K562 (cell line): ENCODE results near the gene ADPRHL1. TPM values are rescaled to one million over a fixed set of nuclear protein-coding genes. Genes with fewer than 3 reads are reported as not detected.

Experiments
- ATAC-seq: fragments of 200-7000 bp; cut with Tn5 transposase; 3 replicates; pipeline ENCODE4 v1.9.1; 2020; ENCODE audit warnings: moderate library complexity
- BruUV-seq: library from RNA; stranded (reverse); fragments of 400-500 nt; replicated peaks from 2 replicates; lab custom pipeline; 2021; lab: Mats Ljungman, UMichigan
- CTCF ChIA-PET: fragments of 300-600 bp; formaldehyde crosslinking; extraction: SDS; loops from one replicate; lab custom pipeline; 2021; ENCODE audit warnings: low intra/inter-chr PET ratio; lab: Yijun Ruan, JAX
- POLR2A ChIA-PET: fragments of 300-600, 350-650 bp; sonication (Branson Sonifier 250); formaldehyde crosslinking; extraction: SDS; loops from one replicate; lab custom pipeline; 2021; ENCODE audit warnings: antibody characterized with exemption, inconsistent platforms; lab: Yijun Ruan, JAX
- DNase-seq, 4 experiments: peaks; one replicate each; pipeline versions ENCODE4 v3.0.0 to v3.0.0-alpha.2; 2011 to 2018; ENCODE audit warnings: low spot score in 3 of 4, mixed read lengths in 3 of 4; ENCODE audit errors: extremely low read depth in 1 of 4
- FAIRE-seq: peaks from 2 replicates; lab custom pipeline; 2011; peaks lifted over from hg19 to GRCh38; lab: Jason Lieb, UNC
- H2AFZ ChIP-seq: 2 replicates; pipeline ENCODE4 v1.6.0; 2011; ENCODE audit warnings: low read depth, low read length, control low read depth, inconsistent platforms
- H3K27ac ChIP-seq: fragments of 200-600 bp; 3 replicates; pipeline ENCODE4 v1.8.0; 2011; ENCODE audit warnings: low read depth, mild to moderate bottlenecking, control low read depth, inconsistent platforms, low read length, moderate library complexity, mixed read lengths; ENCODE audit errors: extremely low read depth
- H3K27me3 ChIP-seq, 2 experiments: fragments of 300-600 bp in 1 of 2; 2 replicates in 1 of 2; 3 replicates in 1 of 2; pipeline versions ENCODE4 v1.6.0 to v1.8.0; 2011; ENCODE audit warnings: inconsistent platforms in 2 of 2, low read length in 2 of 2, mild to moderate bottlenecking in 1 of 2, mixed read lengths in 1 of 2, moderate library complexity in 1 of 2; ENCODE audit not compliant: control insufficient read depth in 2 of 2, insufficient read depth in 2 of 2
- H3K36me3 ChIP-seq: fragments of 300-600 bp; 3 replicates; pipeline ENCODE4 v1.8.0; 2011; ENCODE audit warnings: mild to moderate bottlenecking, low read length, inconsistent platforms; ENCODE audit not compliant: control insufficient read depth, insufficient read depth
- H3K4me1 ChIP-seq, 2 experiments: fragments of 200-600 bp in 1 of 2; replicated peaks in 1 of 2; 2 replicates in 1 of 2; 3 replicates in 1 of 2; pipeline versions ENCODE4 v1.5.1 to v1.8.0; 2011; ENCODE audit warnings: inconsistent platforms in 2 of 2, low read length in 2 of 2, mild to moderate bottlenecking in 1 of 2, mixed read lengths in 1 of 2, moderate library complexity in 1 of 2; ENCODE audit not compliant: control insufficient read depth in 2 of 2, insufficient read depth in 2 of 2
- H3K4me2 ChIP-seq: 2 replicates; pipeline ENCODE4 v1.6.1; 2011; ENCODE audit warnings: low read length, control low read depth, inconsistent platforms, mixed read lengths; ENCODE audit not compliant: insufficient read depth
- H3K4me3 ChIP-seq: fragments of 200-600 bp; sonication (generic), shearing (Covaris generic); 2 replicates; pipeline ENCODE4 v1.5.1; 2016; ENCODE audit warnings: control low read depth, inconsistent platforms
- H3K79me2 ChIP-seq: fragments of 200-600 bp; 3 replicates; pipeline ENCODE4 v1.8.0; 2011; ENCODE audit warnings: low read length, inconsistent platforms; ENCODE audit not compliant: control insufficient read depth, insufficient read depth
- H3K9ac ChIP-seq, 2 experiments: 2 replicates each; pipeline versions ENCODE4 v1.6.0 to v1.6.1; 2011; ENCODE audit warnings: low read depth in 2 of 2, low read length in 2 of 2, control low read depth in 1 of 2, inconsistent platforms in 1 of 2, mild to moderate bottlenecking in 1 of 2, mixed read lengths in 1 of 2; ENCODE audit not compliant: insufficient read depth in 1 of 2
- H3K9me1 ChIP-seq: one replicate; pipeline ENCODE4 v1.6.0; 2011; ENCODE audit warnings: inconsistent platforms, mild to moderate bottlenecking, low read length, moderate library complexity; ENCODE audit not compliant: control insufficient read depth, insufficient read depth
- H3K9me3 ChIP-seq: replicated peaks from 2 replicates; pipeline ENCODE4 v1.5.1; 2011; ENCODE audit warnings: low read depth, low read length, inconsistent platforms; ENCODE audit not compliant: control insufficient read depth, insufficient read depth
- H4K20me1 ChIP-seq: replicated peaks from 2 replicates; pipeline ENCODE4 v1.6.1; 2011; ENCODE audit warnings: low read length, inconsistent platforms, mixed read lengths; ENCODE audit not compliant: control insufficient read depth, insufficient read depth
- HDAC2 ChIP-seq: fragments of 450-650 bp; IDR thresholded peaks from 2 replicates; pipeline ENCODE4 v1.6.1; 2016; ENCODE audit warnings: mild to moderate bottlenecking
- HNRNPK ChIP-seq: fragments of 200-400 bp; formaldehyde crosslinking; IDR thresholded peaks from one replicate; pipeline ENCODE4 v1.6.1; 2018; ENCODE audit warnings: mild to moderate bottlenecking, low read depth, low read length; ENCODE audit not compliant: poor library complexity, severe bottlenecking
- MBD2 ChIP-seq: sonication (generic); IDR thresholded peaks from 2 replicates; pipeline ENCODE4 v1.6.1; 2016; ENCODE audit warnings: low read depth, borderline replicate concordance
- ZBED1 ChIP-seq: IDR thresholded peaks from 2 replicates; pipeline ENCODE4 v1.6.1; 2014
- ZNF217 ChIP-seq: sonication (generic); formaldehyde crosslinking; IDR thresholded peaks from 2 replicates; pipeline ENCODE4 v1.8.0; 2022; ENCODE audit warnings: mild to moderate bottlenecking, missing genetic modification reagents
- WGBS: fragments of 100-300 bp; shearing (Covaris generic); methylation state at CpG from one replicate; pipeline ENCODE4 v1.1.6; 2016; ENCODE audit warnings: low coverage, mixed read lengths; ENCODE audit not compliant: insufficient coverage; ENCODE audit errors: missing lambda C conversion rate; 5-methylcytosine and 5-hydroxymethylcytosine counted together
- in situ Hi-C: fragments of 300-500 bp; cut with MboI; formaldehyde crosslinking; loops from 4 replicates; pipeline ENCODE4 v1.15.0; 2018; ENCODE audit warnings: inconsistent platforms, mixed read lengths
- intact Hi-C: fragments of 100-400 bp; cut with micrococcal nuclease; formaldehyde crosslinking; loops from 2 replicates; pipeline ENCODE4 v1.14.2; 2022
- polyA plus RNA-seq, 8 experiments: library from polyadenylated mRNA; depleted of rRNA in 4 of 8; stranded (reverse) in 5 of 8; unstranded in 3 of 8; fragments of >200 nt; fragmentation: Nextera tagmentation in 2 of 8; fragmentation: Illumina TruSeq in 1 of 8; extraction: Ambion mirVana in 2 of 8; extraction: Trizol in 1 of 8; gene quantifications; 2 replicates each; pipeline versions ENCODE4 v1.2.1 to v1.2.3, GENCODE V29; 2011 to 2014; ENCODE audit warnings: inconsistent platforms in 1 of 8, missing spikeins in 1 of 8
- total RNA-seq, 7 experiments: library from RNA; depleted of rRNA in 6 of 7; stranded (reverse); fragments of >200 nt in 6 of 7; fragmentation: Illumina TruSeq in 2 of 7; extraction: Trizol in 2 of 7; gene quantifications; 2 replicates each; pipeline versions ENCODE4 v1.2.1 to v1.2.3, GENCODE V29; 2011 to 2021; ENCODE audit warnings: low replicate concordance in 1 of 7

Gene ADPRHL1
- total and polyA plus RNA-seq, 9 of the 15 experiments (the other 6 are each of a cell fraction or from before 2014, with no cell fraction given): 0.06 to 0.76 (median 0.37) TPM; not detected in 1

GRCh38 chr13:113401452-113402415, 51.6 kb downstream of the ADPRHL1 start:
- no TSS peak for BruUV-seq
- no peak overlapping the region for H2AFZ ChIP-seq
- no peak overlapping the region for H3K4me3 ChIP-seq
- no peak overlapping the region for H3K27ac ChIP-seq
- CTCF ChIA-PET: no interaction called here
- FAIRE-seq: no peak
- POLR2A ChIA-PET: interaction anchor here (0.6 kb wide), 2 partner anchors 28 to 353 kb away, joined by 3 read pairs; no protein-coding TSS in a partner anchor
- intact Hi-C loops (no loop called here), in situ Hi-C loops (no loop called here)
- DNase-seq: no peak
- no peaks in the 10 kb centered on the region for H3K9me1 ChIP-seq
- no peak for TF ChIP-seq MBD2
- no peak for TF ChIP-seq HNRNPK
- TF ChIP-seq ZBED1: no peak
- TF ChIP-seq HDAC2: no peak
- TF ChIP-seq ZNF217: no peak
- peaks cover 49 to 84% of the 10 kb centered on the region in 2 experiments; a peak in 4 of 5 replicates for H3K27me3 ChIP-seq
- H3K9me3 ChIP-seq: no peaks in the 10 kb centered on the region
- 9% methylated on average over 27 of the region's 52 CpGs for WGBS
- H3K4me1 ChIP-seq: peaks cover 0 to 33% of the 10 kb centered on the region in 2 experiments; a peak in 3 of 5 replicates
- no peaks in the 10 kb centered on the region for H3K79me2 ChIP-seq
- ATAC-seq: no peak
- H3K4me2 ChIP-seq: no peak overlapping the region
- no peaks in the 10 kb centered on the region for H3K36me3 ChIP-seq
- peaks cover 5% of the 10 kb centered on the region for H4K20me1 ChIP-seq
- no peak overlapping the region for H3K9ac ChIP-seq
